GM12878 (cell line): ENCODE results near the gene ANO2.
"Not testable (repeated sequence)": the region's sequence is repeated elsewhere in the genome, so short reads cannot be mapped to it uniquely, and the experiment has no call there.

Experiments used
- CTCF ChIP-seq, 3 experiments: IDR thresholded peaks in 2 of 3; conservative IDR thresholded peaks in 1 of 3; 2 replicates each; pipeline ENCODE4 v1.5.1; 2011; ENCODE audit warnings: low read depth in 3 of 3, low read length in 3 of 3, mild to moderate bottlenecking in 3 of 3, control low read depth in 2 of 3, moderate library complexity in 2 of 3, inconsistent platforms in 1 of 3, mixed read lengths in 1 of 3; ENCODE audit not compliant: control insufficient read depth in 2 of 3, insufficient read depth in 1 of 3; ENCODE audit errors: extremely low read depth in 1 of 3
- NRF1 ChIP-seq: conservative IDR thresholded peaks from 2 replicates; pipeline ENCODE4 v1.6.1; 2011; ENCODE audit warnings: mild to moderate bottlenecking, low read depth, low read length, improper control_type of control experiment
- RAD21 ChIP-seq: IDR thresholded peaks from 2 replicates; pipeline ENCODE4 v1.6.1; 2011; ENCODE audit warnings: mild to moderate bottlenecking, low read depth, low read length, moderate library complexity; ENCODE audit not compliant: insufficient read depth
- RBBP5 ChIP-seq: fragments of 200-600 bp; sonication (generic); conservative IDR thresholded peaks from 2 replicates; pipeline ENCODE4 v1.6.1; 2016
- ZBTB40 ChIP-seq: fragments of 450-650 bp; IDR thresholded peaks from 2 replicates; pipeline ENCODE4 v1.6.1; 2016; ENCODE audit warnings: mild to moderate bottlenecking, moderate library complexity, borderline replicate concordance
- ZZZ3 ChIP-seq: IDR thresholded peaks from 2 replicates; pipeline ENCODE4 v1.6.1; 2011; ENCODE audit warnings: low read depth; ENCODE audit not compliant: control insufficient read depth, insufficient read length
- TF ChIP-seq, protein P1 (sequence below): fragments of 450-650 bp; IDR thresholded peaks from 2 replicates; pipeline ENCODE4 v1.6.1; 2017; ENCODE audit warnings: mild to moderate bottlenecking

DNA sequence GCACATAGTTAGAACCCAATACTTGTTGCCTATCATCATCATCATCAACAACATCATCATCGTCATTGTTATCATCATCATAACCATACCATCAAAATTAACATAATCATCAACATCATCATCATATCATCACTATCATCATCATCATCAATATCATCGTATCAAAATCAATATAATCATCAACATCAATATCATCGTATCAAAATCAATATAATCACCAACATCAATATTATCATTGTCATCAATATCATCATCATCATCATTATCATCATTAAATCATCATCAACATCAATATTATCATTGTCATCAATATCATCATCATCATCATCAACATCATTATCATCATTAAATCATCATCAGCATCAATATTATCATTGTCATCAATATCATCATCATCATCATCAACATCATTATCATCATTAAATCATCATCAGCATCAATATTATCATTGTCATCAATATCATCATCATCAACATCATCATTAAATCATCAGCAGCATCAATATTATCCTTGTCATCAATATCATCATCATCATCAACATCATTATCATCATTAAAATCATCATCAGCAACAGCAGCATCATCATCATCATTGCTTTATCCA is 286.6 kb downstream of the ANO2 start:
- not testable (repeated sequence) for TF ChIP-seq RAD21; CTCF (IDR thresholded peaks at IDR 0.05 in 2 of 3, conservative IDR thresholded peaks at IDR 0.05 in 1 of 3; ENCODE audit: control insufficient read depth in 2 of 3, extremely low read depth in 1 of 3, insufficient read depth in 1 of 3, low read depth in 3 of 3, low read length in 3 of 3); RBBP5; ZZZ3; ZBTB40; NRF1
- TF ChIP-seq, protein P1, sequence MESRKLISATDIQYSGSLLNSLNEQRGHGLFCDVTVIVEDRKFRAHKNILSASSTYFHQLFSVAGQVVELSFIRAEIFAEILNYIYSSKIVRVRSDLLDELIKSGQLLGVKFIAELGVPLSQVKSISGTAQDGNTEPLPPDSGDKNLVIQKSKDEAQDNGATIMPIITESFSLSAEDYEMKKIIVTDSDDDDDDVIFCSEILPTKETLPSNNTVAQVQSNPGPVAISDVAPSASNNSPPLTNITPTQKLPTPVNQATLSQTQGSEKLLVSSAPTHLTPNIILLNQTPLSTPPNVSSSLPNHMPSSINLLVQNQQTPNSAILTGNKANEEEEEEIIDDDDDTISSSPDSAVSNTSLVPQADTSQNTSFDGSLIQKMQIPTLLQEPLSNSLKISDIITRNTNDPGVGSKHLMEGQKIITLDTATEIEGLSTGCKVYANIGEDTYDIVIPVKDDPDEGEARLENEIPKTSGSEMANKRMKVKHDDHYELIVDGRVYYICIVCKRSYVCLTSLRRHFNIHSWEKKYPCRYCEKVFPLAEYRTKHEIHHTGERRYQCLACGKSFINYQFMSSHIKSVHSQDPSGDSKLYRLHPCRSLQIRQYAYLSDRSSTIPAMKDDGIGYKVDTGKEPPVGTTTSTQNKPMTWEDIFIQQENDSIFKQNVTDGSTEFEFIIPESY: not testable (repeated sequence)
